ENCODE results near the gene NFATC2.

The NFATC2 gene

GRCh38 chr20:51420111-51420510 lies 122.4 kb downstream of the NFATC2 start:
- no peak overlapping the region for H3K4me3 ChIP-seq (ENCODE audit: low read depth, low read length)
- TF ChIP-seq CTCF (IDR thresholded peaks at IDR 0.05; ENCODE audit: borderline replicate concordance, insufficient read depth, low read depth, low read length) = no peak

- TF ChIP-seq CTCF (IDR thresholded peaks at IDR 0.05; ENCODE audit: borderline replicate concordance, insufficient read depth, low read depth, low read length) = no peak
- H3K4me3 ChIP-seq (ENCODE audit: low read depth, low read length) = no peak overlapping the region
Observed at GRCh38 chr20:51419646-51420045, 122.9 kb downstream of the NFATC2 start.

- H3K4me3 ChIP-seq (ENCODE audit: low read depth, low read length) = no peak overlapping the region
- no peak for TF ChIP-seq CTCF (IDR thresholded peaks at IDR 0.05; ENCODE audit: borderline replicate concordance, insufficient read depth, low read depth, low read length)
Observed at GRCh38 chr20:51419231-51419630, 123.3 kb downstream of the NFATC2 start.

GRCh38 chr20:51418137-51418529 lies 124.4 kb downstream of the NFATC2 start:
- no peak overlapping the region for H3K4me3 ChIP-seq (ENCODE audit: low read depth, low read length)
- TF ChIP-seq CTCF (IDR thresholded peaks at IDR 0.05; ENCODE audit: borderline replicate concordance, insufficient read depth, low read depth, low read length) = no peak

GRCh38 chr20:51417250-51418136 lies 125.0 kb downstream of the NFATC2 start:
- no peak overlapping the region for H3K4me3 ChIP-seq (ENCODE audit: low read depth, low read length)
- no peak for TF ChIP-seq CTCF (IDR thresholded peaks at IDR 0.05; ENCODE audit: borderline replicate concordance, insufficient read depth, low read depth, low read length)

- no peak overlapping the region for H3K4me3 ChIP-seq (ENCODE audit: low read depth, low read length)
- TF ChIP-seq CTCF (IDR thresholded peaks at IDR 0.05; ENCODE audit: borderline replicate concordance, insufficient read depth, low read depth, low read length) = no peak
Observed at GRCh38 chr20:51416532-51417249, 125.8 kb downstream of the NFATC2 start.

Data from GM12875 (cell line).